ENCODE data around the gene ATXN7L1.

DNA sequence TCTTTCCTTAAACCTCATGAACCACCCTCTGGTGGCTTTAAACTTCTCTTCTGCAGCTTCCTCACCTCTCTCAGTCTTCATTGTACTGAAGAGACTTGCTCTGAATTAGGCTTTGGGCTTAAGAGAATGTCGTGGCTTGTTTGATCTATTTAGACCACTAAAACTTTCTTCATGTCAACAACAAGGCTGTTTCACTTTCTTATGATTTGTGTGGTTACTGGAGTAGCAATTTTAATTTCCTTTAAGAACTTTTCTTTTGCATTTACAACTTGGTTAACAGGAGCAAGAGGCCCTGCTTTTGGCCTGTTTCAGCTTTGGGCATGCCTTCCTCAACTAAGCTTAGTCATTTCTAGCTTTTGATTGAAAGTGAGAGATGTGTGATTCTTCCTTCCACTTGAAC is 48.5 kb upstream of the ATXN7L1 start:
- TF ChIP-seq, protein P1, sequence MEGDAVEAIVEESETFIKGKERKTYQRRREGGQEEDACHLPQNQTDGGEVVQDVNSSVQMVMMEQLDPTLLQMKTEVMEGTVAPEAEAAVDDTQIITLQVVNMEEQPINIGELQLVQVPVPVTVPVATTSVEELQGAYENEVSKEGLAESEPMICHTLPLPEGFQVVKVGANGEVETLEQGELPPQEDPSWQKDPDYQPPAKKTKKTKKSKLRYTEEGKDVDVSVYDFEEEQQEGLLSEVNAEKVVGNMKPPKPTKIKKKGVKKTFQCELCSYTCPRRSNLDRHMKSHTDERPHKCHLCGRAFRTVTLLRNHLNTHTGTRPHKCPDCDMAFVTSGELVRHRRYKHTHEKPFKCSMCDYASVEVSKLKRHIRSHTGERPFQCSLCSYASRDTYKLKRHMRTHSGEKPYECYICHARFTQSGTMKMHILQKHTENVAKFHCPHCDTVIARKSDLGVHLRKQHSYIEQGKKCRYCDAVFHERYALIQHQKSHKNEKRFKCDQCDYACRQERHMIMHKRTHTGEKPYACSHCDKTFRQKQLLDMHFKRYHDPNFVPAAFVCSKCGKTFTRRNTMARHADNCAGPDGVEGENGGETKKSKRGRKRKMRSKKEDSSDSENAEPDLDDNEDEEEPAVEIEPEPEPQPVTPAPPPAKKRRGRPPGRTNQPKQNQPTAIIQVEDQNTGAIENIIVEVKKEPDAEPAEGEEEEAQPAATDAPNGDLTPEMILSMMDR (conservative IDR thresholded peaks at IDR 0.05; ENCODE audit: low read length) = no peak
- TF ChIP-seq EZH2phosphoT487 (IDR thresholded peaks at IDR 0.05; ENCODE audit: borderline replicate concordance, low read depth, low read length) = no peak

Measured in OCI-LY7 (cell line).